ENCODE results near the gene PAK4.
"Not testable (repeated sequence)": the region's sequence is repeated elsewhere in the genome, so short reads cannot be mapped to it uniquely, and the experiment has no call there.

The PAK4 gene

GRCh38 chr19:39125554-39126311, at the start of gene PAK4:
PAK4 (plus strand) TSS chr19:39125786; CDS start chr19:39169554, 43,768 bp downstream.
- DNase-seq = peak; percentile 92

- no peak for DNase-seq
These were observed 48.3 kb upstream of the PAK4 start for GRCh38 chr19:39077323-39077722.

- no peak for DNase-seq
These were observed 47.0 kb upstream of the PAK4 start for GRCh38 chr19:39078436-39079200.

- no peak for DNase-seq
These were observed 45.2 kb upstream of the PAK4 start for GRCh38 chr19:39080431-39080830.

GRCh38 chr19:39082167-39082566, 43.4 kb upstream of the PAK4 start:
- DNase-seq = no peak

GRCh38 chr19:39082745-39083598, 42.6 kb upstream of the PAK4 start:
- no peak for DNase-seq

- DNase-seq = no peak
These were observed 42.0 kb upstream of the PAK4 start for GRCh38 chr19:39083599-39083982.

- no peak for DNase-seq
These were observed 41.4 kb upstream of the PAK4 start, which contains the start of gene ACP7 for GRCh38 chr19:39083983-39084731. ACP7 (plus strand) TSS chr19:39084368; CDS start chr19:39085270, 902 bp downstream.

GRCh38 chr19:39084732-39085080, 40.9 kb upstream of the PAK4 start:
- no peak for DNase-seq

- no peak for DNase-seq
These were observed 40.2 kb upstream of the PAK4 start for GRCh38 chr19:39085392-39085791.

GRCh38 chr19:39086386-39086785, 39.2 kb upstream of the PAK4 start:
- DNase-seq = no peak

- no peak for DNase-seq
These were observed 37.5 kb upstream of the PAK4 start for GRCh38 chr19:39087907-39088686.

- not testable (repeated sequence) for DNase-seq
These were observed 35.6 kb upstream of the PAK4 start for GRCh38 chr19:39090016-39090415.

GRCh38 chr19:39090881-39091280, 34.7 kb upstream of the PAK4 start:
- DNase-seq = no peak

- not testable (repeated sequence) for DNase-seq
These were observed 29.6 kb upstream of the PAK4 start for GRCh38 chr19:39095799-39096540.

- no peak for DNase-seq
These were observed 28.3 kb upstream of the PAK4 start for GRCh38 chr19:39097299-39097698.

- DNase-seq = no peak
These were observed 27.9 kb upstream of the PAK4 start for GRCh38 chr19:39097721-39098120.

- no peak for DNase-seq
These were observed 27.0 kb upstream of the PAK4 start for GRCh38 chr19:39098365-39099269.

GRCh38 chr19:39099341-39099740, 26.2 kb upstream of the PAK4 start:
- DNase-seq = no peak
